GM23248 (cell line): Measurements from ENCODE around the gene SLC35E2B.

Source experiments
- EZH2 ChIP-seq: fragments of 200-600 bp; sonication (generic); IDR thresholded peaks from 2 replicates; pipeline ENCODE4 v1.6.1; 2018; ENCODE audit warnings: antibody characterized with exemption, mild to moderate bottlenecking; ENCODE audit not compliant: insufficient read depth, poor library complexity, severe bottlenecking
- EZH2phosphoT487 ChIP-seq: fragments of 200-600 bp; sonication (generic); IDR thresholded peaks from 2 replicates; pipeline ENCODE4 v1.6.1; 2018; ENCODE audit warnings: antibody characterized with exemption, moderate library complexity, mild to moderate bottlenecking, low read depth; ENCODE audit not compliant: insufficient read depth

- TF ChIP-seq EZH2 = no peak
- no peak for TF ChIP-seq EZH2phosphoT487
Measured at GRCh38 chr1:1625824-1626206, 66.8 kb downstream of the SLC35E2B start.
